ENCODE measurements around the gene RAF1.

- TF ChIP-seq CTCF (IDR thresholded peaks at IDR 0.05) (no peak), POLR2AphosphoS5 (IDR thresholded peaks at IDR 0.05; ENCODE audit: low read depth, low read length) (no peak)
These were observed 103.3 kb downstream of the RAF1 start for GRCh38 chr3:12560505-12561190.
